Tibial nerve (tissue), 3 donors: ENCODE results near the gene ZNF423.

Experiments
- POLR2A ChIP-seq, 2 donors: fragments of 450-650 bp; IDR thresholded peaks; one replicate each; pipeline ENCODE4 v1.6.1; 2017; ENCODE audit warnings: antibody characterized with exemption in 2 of 2, mild to moderate bottlenecking in 2 of 2, moderate library complexity in 2 of 2
- TF ChIP-seq, protein P1 (sequence below), 5 experiments: fragments of 200-600 bp in 3 of 5; fragments of 450-650 bp in 2 of 5; sonication (generic) in 3 of 5; IDR thresholded peaks; one replicate each; pipeline ENCODE4 v1.5.1; 2016 to 2019; ENCODE audit warnings: antibody characterized with exemption in 5 of 5, mild to moderate bottlenecking in 3 of 5, moderate library complexity in 2 of 5

GRCh38 chr16:49474741-49475140 lies 381.2 kb downstream of the ZNF423 start:
- TF ChIP-seq, protein P1, sequence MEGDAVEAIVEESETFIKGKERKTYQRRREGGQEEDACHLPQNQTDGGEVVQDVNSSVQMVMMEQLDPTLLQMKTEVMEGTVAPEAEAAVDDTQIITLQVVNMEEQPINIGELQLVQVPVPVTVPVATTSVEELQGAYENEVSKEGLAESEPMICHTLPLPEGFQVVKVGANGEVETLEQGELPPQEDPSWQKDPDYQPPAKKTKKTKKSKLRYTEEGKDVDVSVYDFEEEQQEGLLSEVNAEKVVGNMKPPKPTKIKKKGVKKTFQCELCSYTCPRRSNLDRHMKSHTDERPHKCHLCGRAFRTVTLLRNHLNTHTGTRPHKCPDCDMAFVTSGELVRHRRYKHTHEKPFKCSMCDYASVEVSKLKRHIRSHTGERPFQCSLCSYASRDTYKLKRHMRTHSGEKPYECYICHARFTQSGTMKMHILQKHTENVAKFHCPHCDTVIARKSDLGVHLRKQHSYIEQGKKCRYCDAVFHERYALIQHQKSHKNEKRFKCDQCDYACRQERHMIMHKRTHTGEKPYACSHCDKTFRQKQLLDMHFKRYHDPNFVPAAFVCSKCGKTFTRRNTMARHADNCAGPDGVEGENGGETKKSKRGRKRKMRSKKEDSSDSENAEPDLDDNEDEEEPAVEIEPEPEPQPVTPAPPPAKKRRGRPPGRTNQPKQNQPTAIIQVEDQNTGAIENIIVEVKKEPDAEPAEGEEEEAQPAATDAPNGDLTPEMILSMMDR (IDR thresholded peaks at IDR 0.05) = no peak
- TF ChIP-seq POLR2A (IDR thresholded peaks at IDR 0.05) = no peak
